Caco-2 (cell line): ENCODE results near the gene NCKAP5. TPM values are rescaled to one million over a fixed set of nuclear protein-coding genes. Genes with fewer than 3 reads are reported as not detected.

ENCODE experiments used
- BruUV-seq: library from RNA; stranded (reverse); fragments of 400-500 nt; replicated peaks from 2 replicates; lab custom pipeline; 2021; lab: Mats Ljungman, UMichigan
- CTCF ChIA-PET: fragments of 300-600 bp; sonication (Branson Sonifier 250); formaldehyde crosslinking; loops from one replicate; lab custom pipeline; 2022; ENCODE audit warnings: antibody characterized with exemption; lab: Charles Lee
- POLR2A ChIA-PET: fragments of 300-600 bp; sonication (Branson Sonifier 250); formaldehyde crosslinking; loops from one replicate; lab custom pipeline; 2022; ENCODE audit warnings: antibody characterized with exemption; lab: Charles Lee
- DNase-seq, 2 experiments: peaks; one replicate each; pipeline versions ENCODE4 v3.0.0 to v3.0.0-alpha.2; 2020 to 2022
- H3K27me3 ChIP-seq: replicated peaks from 2 replicates; pipeline ENCODE4 v1.6.0; 2011; ENCODE audit warnings: low read length; ENCODE audit not compliant: control insufficient read depth, insufficient read depth
- H3K36me3 ChIP-seq: 2 replicates; pipeline ENCODE4 v1.5.1; 2011; ENCODE audit warnings: low read length; ENCODE audit not compliant: control insufficient read depth, insufficient read depth
- H3K4me1 ChIP-seq: fragments of 250-450 bp; sonication (Bioruptor Pico); 2 replicates; pipeline ENCODE4 v1.5.1; 2020; ENCODE audit warnings: mild to moderate bottlenecking
- H3K4me3 ChIP-seq: 2 replicates; pipeline ENCODE4 v1.5.1; 2011; ENCODE audit warnings: low read depth, mild to moderate bottlenecking, control low read depth, low read length
- H3K9me3 ChIP-seq: fragments of 250-450 bp; sonication (Bioruptor Pico); 2 replicates; pipeline ENCODE4 v1.5.1; 2020; ENCODE audit warnings: mild to moderate bottlenecking, moderate library complexity
- H3K27ac Mint-ChIP-seq: one replicate; pipeline ENCODE4 v1.8.0; 2022; ENCODE audit warnings: mixed read lengths; ENCODE audit not compliant: unreplicated experiment
- H3K27me3 Mint-ChIP-seq: one replicate; pipeline ENCODE4 v1.8.0; 2022; ENCODE audit warnings: mixed read lengths; ENCODE audit not compliant: insufficient read depth, unreplicated experiment
- H3K36me3 Mint-ChIP-seq: one replicate; pipeline ENCODE4 v1.8.0; 2022; ENCODE audit warnings: mild to moderate bottlenecking, mixed read lengths; ENCODE audit not compliant: insufficient read depth, unreplicated experiment
- H3K4me1 Mint-ChIP-seq: one replicate; pipeline ENCODE4 v1.8.0; 2022; ENCODE audit warnings: low read depth, mixed read lengths; ENCODE audit not compliant: unreplicated experiment
- H3K4me3 Mint-ChIP-seq: one replicate; pipeline ENCODE4 v1.8.0; 2022; ENCODE audit warnings: mild to moderate bottlenecking, moderate library complexity, mixed read lengths; ENCODE audit not compliant: unreplicated experiment
- H3K9me3 Mint-ChIP-seq: one replicate; pipeline ENCODE4 v1.8.0; 2022; ENCODE audit warnings: mixed read lengths; ENCODE audit not compliant: unreplicated experiment
- CTCF ChIP-seq, 2 experiments: fragments of 200-600 bp in 1 of 2; IDR thresholded peaks; 1 replicate in 1 of 2; 2 replicates in 1 of 2; pipeline versions ENCODE4 v1.5.1 to v1.8.0; 2011 to 2022; ENCODE audit warnings: antibody characterized with exemption in 1 of 2, control low read depth in 1 of 2, inconsistent platforms in 1 of 2, low read depth in 1 of 2, low read length in 1 of 2, mild to moderate bottlenecking in 1 of 2, moderate library complexity in 1 of 2; ENCODE audit not compliant: insufficient read depth in 1 of 2, severe bottlenecking in 1 of 2, unreplicated experiment in 1 of 2
- intact Hi-C: fragments of 100-400 bp; cut with micrococcal nuclease; formaldehyde crosslinking; loops from one replicate; pipeline ENCODE4 v1.10.0; 2022; ENCODE audit not compliant: unreplicated experiment
- total RNA-seq: library from RNA; stranded (reverse); gene quantifications from 2 replicates; pipeline ENCODE4 v1.2.3, GENCODE V29; 2022

NCKAP5 gene
- total RNA-seq, 1 experiment from 2014 or later: 3.8 TPM

GRCh38 chr2:133480707-133481429 is 87.4 kb downstream of the NCKAP5 start:
- H3K9me3 Mint-ChIP-seq: no peaks in the 10 kb centered on the region
- intact Hi-C loops: no loop called here
- no peak overlapping the region for H3K4me3 Mint-ChIP-seq
- no peak overlapping the region for H3K4me3 ChIP-seq
- no peaks in the 10 kb centered on the region for H3K36me3 Mint-ChIP-seq
- no peak overlapping the region for H3K27ac Mint-ChIP-seq
- H3K4me1 Mint-ChIP-seq: peaks cover 2% of the 10 kb centered on the region
- DNase-seq: no peak
- POLR2A ChIA-PET: no interaction called here
- CTCF ChIA-PET: no interaction called here
- no peaks in the 10 kb centered on the region for H3K27me3 Mint-ChIP-seq
- H3K27me3 ChIP-seq: no peaks in the 10 kb centered on the region; the same call in 1 of the 2 replicates
- H3K36me3 ChIP-seq: no peaks in the 10 kb centered on the region
- no peaks in the 10 kb centered on the region for H3K9me3 ChIP-seq
- TF ChIP-seq CTCF (IDR thresholded peaks at IDR 0.05; ENCODE audit: insufficient read depth in 1 of 2, low read depth in 1 of 2, low read length in 1 of 2, severe bottlenecking in 1 of 2, unreplicated experiment in 1 of 2): no peak
- no TSS peak for BruUV-seq
- no peaks in the 10 kb centered on the region; the same call in 1 of the 2 replicates for H3K4me1 ChIP-seq

- Histone ChIP-seq H3K9me3 (no peaks in the 10 kb centered on the region), H3K4me3 (no peak overlapping the region), H3K4me1 (no peaks in the 10 kb centered on the region; the same call in 1 of the 2 replicates), H3K36me3 (no peaks in the 10 kb centered on the region), H3K27me3 (no peaks in the 10 kb centered on the region)
- CTCF ChIA-PET: no interaction called here
- Mint-ChIP-seq H3K4me3 (no peak overlapping the region), H3K27me3 (no peaks in the 10 kb centered on the region), H3K9me3 (no peaks in the 10 kb centered on the region), H3K4me1 (no peaks in the 10 kb centered on the region), H3K27ac (no peak overlapping the region), H3K36me3 (no peaks in the 10 kb centered on the region)
- BruUV-seq: no TSS peak
- no peak for DNase-seq
- intact Hi-C loops: no loop called here
- POLR2A ChIA-PET: no interaction called here
- TF ChIP-seq CTCF (IDR thresholded peaks at IDR 0.05; ENCODE audit: insufficient read depth in 1 of 2, low read depth in 1 of 2, low read length in 1 of 2, severe bottlenecking in 1 of 2, unreplicated experiment in 1 of 2): no peak
Measured at GRCh38 chr2:133477616-133477990, 90.7 kb downstream of the NCKAP5 start.

GRCh38 chr2:133476931-133477615 is 91.2 kb downstream of the NCKAP5 start:
- POLR2A ChIA-PET: no interaction called here
- no peak for DNase-seq
- no peaks in the 10 kb centered on the region for H3K27me3 ChIP-seq
- intact Hi-C loops: no loop called here
- H3K9me3 ChIP-seq: no peaks in the 10 kb centered on the region
- H3K36me3 ChIP-seq: no peaks in the 10 kb centered on the region
- TF ChIP-seq CTCF (IDR thresholded peaks at IDR 0.05; ENCODE audit: insufficient read depth in 1 of 2, low read depth in 1 of 2, low read length in 1 of 2, severe bottlenecking in 1 of 2, unreplicated experiment in 1 of 2): no peak
- no peaks in the 10 kb centered on the region; the same call in 1 of the 2 replicates for H3K4me1 ChIP-seq
- Mint-ChIP-seq H3K27ac (no peak overlapping the region), H3K36me3 (no peaks in the 10 kb centered on the region), H3K4me3 (no peak overlapping the region), H3K27me3 (no peaks in the 10 kb centered on the region), H3K4me1 (no peaks in the 10 kb centered on the region), H3K9me3 (no peaks in the 10 kb centered on the region)
- no TSS peak for BruUV-seq
- no peak overlapping the region for H3K4me3 ChIP-seq
- CTCF ChIA-PET: no interaction called here
